OCI-LY1 (cell line): ENCODE measurements around the gene ZDHHC11.
"Not testable (repeated sequence)": the region's sequence is repeated elsewhere in the genome, so short reads cannot be mapped to it uniquely, and the experiment has no call there.

Experiments
- H2AFZ ChIP-seq: fragments of 200-600 bp; sonication (generic), shearing (Covaris generic); 2 replicates; pipeline ENCODE4 v1.6.0; 2014; ENCODE audit warnings: antibody characterized with exemption, mild to moderate bottlenecking, low read length
- H3F3A ChIP-seq: fragments of 200-600 bp; sonication (generic), shearing (Covaris generic); 2 replicates; pipeline ENCODE4 v1.6.0; 2014; ENCODE audit warnings: mild to moderate bottlenecking, antibody characterized with exemption, low read length, moderate library complexity; ENCODE audit not compliant: insufficient read depth
- H3K27ac ChIP-seq: fragments of 200-600 bp; sonication (generic); 2 replicates; pipeline ENCODE4 v1.5.1; 2014; ENCODE audit warnings: low read length, mixed run types, mild to moderate bottlenecking, low read depth; ENCODE audit not compliant: poor library complexity, severe bottlenecking
- H3K27me3 ChIP-seq: fragments of 200-600 bp; sonication (generic); 2 replicates; pipeline ENCODE4 v1.6.0; 2014; ENCODE audit warnings: antibody characterized with exemption, mild to moderate bottlenecking, low read length, moderate library complexity; ENCODE audit not compliant: insufficient read depth
- H3K36me3 ChIP-seq: fragments of 200-600 bp; sonication (generic); 2 replicates; pipeline ENCODE4 v1.6.1; 2014; ENCODE audit warnings: mild to moderate bottlenecking, antibody characterized with exemption, low read length, moderate library complexity, mixed read lengths; ENCODE audit not compliant: insufficient read depth
- H3K4me1 ChIP-seq: fragments of 200-600 bp; sonication (generic); 2 replicates; pipeline ENCODE4 v1.5.1; 2014; ENCODE audit warnings: mild to moderate bottlenecking, low read length, moderate library complexity; ENCODE audit not compliant: insufficient read depth, severe bottlenecking
- H3K4me2 ChIP-seq: fragments of 200-600 bp; sonication (generic), shearing (Covaris generic); 2 replicates; pipeline ENCODE4 v1.6.1; 2014; ENCODE audit warnings: low read length
- H3K4me3 ChIP-seq: fragments of 200-600 bp; sonication (generic); 2 replicates; pipeline ENCODE4 v1.5.1; 2014; ENCODE audit warnings: low read length, low read depth, mild to moderate bottlenecking, mixed read lengths; ENCODE audit not compliant: poor library complexity, severe bottlenecking
- H3K79me2 ChIP-seq: fragments of 200-600 bp; shearing (Covaris generic); 2 replicates; pipeline ENCODE4 v1.6.1; 2016; ENCODE audit warnings: mixed run types, low read length, mixed read lengths; ENCODE audit not compliant: insufficient read depth
- H3K9ac ChIP-seq: fragments of 200-600 bp; sonication (generic), shearing (Covaris generic); 2 replicates; pipeline ENCODE4 v1.6.1; 2014; ENCODE audit warnings: mild to moderate bottlenecking, low read length, mixed read lengths
- H3K9me2 ChIP-seq: fragments of 200-600 bp; sonication (generic), shearing (Covaris generic); 2 replicates; pipeline ENCODE4 v1.6.1; 2014; ENCODE audit warnings: low read depth, mild to moderate bottlenecking, low read length, mixed read lengths
- H3K9me3 ChIP-seq: fragments of 200-600 bp; shearing (Covaris generic); 2 replicates; pipeline ENCODE4 v1.6.1; 2014; ENCODE audit warnings: low read length, mixed read lengths
- H4K20me1 ChIP-seq: fragments of 200-600 bp; sonication (generic), shearing (Covaris generic); 2 replicates; pipeline ENCODE4 v1.6.0; 2016; ENCODE audit warnings: mild to moderate bottlenecking, low read length; ENCODE audit not compliant: insufficient read depth
- CTCF ChIP-seq: fragments of 200-600 bp; sonication (generic), shearing (Covaris generic); IDR thresholded peaks from 2 replicates; pipeline ENCODE4 v1.5.1; 2017; ENCODE audit warnings: mild to moderate bottlenecking, antibody characterized with exemption, low read length, moderate library complexity, mixed read lengths
- EZH2 ChIP-seq: fragments of 200-600 bp; sonication (generic), shearing (Covaris generic); IDR thresholded peaks from 2 replicates; pipeline ENCODE4 v1.8.0; 2017; ENCODE audit warnings: borderline replicate concordance, mixed run types, mild to moderate bottlenecking, antibody characterized with exemption, low read length, moderate library complexity, mixed read lengths

ZDHHC11 gene

GRCh38 chr5:882253-883183 lies 31.7 kb upstream of the ZDHHC11 start:
- Histone ChIP-seq H4K20me1 (no peaks in the 10 kb centered on the region), H3K27ac (no peak overlapping the region), H3K9me3 (no peaks in the 10 kb centered on the region), H3K4me2 (no peak overlapping the region), H3F3A (no peaks in the 10 kb centered on the region), H3K36me3 (peaks cover 77% of the 10 kb centered on the region), H3K9ac (no peak overlapping the region), H3K9me2 (no peaks in the 10 kb centered on the region), H2AFZ (no peak overlapping the region), H3K27me3 (no peaks in the 10 kb centered on the region), H3K79me2 (no peaks in the 10 kb centered on the region), H3K4me1 (no peaks in the 10 kb centered on the region), H3K4me3 (no peak overlapping the region)
- TF ChIP-seq CTCF (no peak), EZH2 (no peak)

DNA sequence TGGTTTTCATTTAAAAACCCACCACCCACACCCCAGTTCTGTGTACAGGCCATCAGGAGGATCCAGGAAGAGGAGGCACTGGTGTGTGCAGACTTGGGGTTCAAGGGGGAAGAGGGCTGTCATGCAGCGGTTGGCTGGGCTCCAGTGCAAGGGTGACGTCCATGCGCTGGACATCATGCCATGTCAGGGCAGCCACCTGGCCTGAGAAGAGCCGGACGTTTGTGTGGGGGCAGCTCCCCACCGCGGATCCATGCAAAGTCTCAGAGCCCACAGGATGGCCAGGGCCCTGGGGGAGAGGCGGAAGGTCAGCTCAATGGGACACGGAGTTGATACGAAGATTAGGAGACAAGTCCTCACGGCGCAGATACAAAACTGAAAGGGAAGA lies 30.8 kb upstream of the ZDHHC11 start:
- Histone ChIP-seq H3K36me3 (peaks cover 77% of the 10 kb centered on the region), H3K4me1 (no peaks in the 10 kb centered on the region), H3F3A (no peaks in the 10 kb centered on the region), H2AFZ (no peak overlapping the region), H4K20me1 (no peaks in the 10 kb centered on the region), H3K79me2 (no peaks in the 10 kb centered on the region), H3K4me2 (no peak overlapping the region), H3K27me3 (no peaks in the 10 kb centered on the region), H3K9ac (no peak overlapping the region), H3K9me3 (no peaks in the 10 kb centered on the region), H3K4me3 (no peak overlapping the region), H3K9me2 (no peaks in the 10 kb centered on the region), H3K27ac (no peak overlapping the region)
- no peak for TF ChIP-seq EZH2
- no peak for TF ChIP-seq CTCF

DNA sequence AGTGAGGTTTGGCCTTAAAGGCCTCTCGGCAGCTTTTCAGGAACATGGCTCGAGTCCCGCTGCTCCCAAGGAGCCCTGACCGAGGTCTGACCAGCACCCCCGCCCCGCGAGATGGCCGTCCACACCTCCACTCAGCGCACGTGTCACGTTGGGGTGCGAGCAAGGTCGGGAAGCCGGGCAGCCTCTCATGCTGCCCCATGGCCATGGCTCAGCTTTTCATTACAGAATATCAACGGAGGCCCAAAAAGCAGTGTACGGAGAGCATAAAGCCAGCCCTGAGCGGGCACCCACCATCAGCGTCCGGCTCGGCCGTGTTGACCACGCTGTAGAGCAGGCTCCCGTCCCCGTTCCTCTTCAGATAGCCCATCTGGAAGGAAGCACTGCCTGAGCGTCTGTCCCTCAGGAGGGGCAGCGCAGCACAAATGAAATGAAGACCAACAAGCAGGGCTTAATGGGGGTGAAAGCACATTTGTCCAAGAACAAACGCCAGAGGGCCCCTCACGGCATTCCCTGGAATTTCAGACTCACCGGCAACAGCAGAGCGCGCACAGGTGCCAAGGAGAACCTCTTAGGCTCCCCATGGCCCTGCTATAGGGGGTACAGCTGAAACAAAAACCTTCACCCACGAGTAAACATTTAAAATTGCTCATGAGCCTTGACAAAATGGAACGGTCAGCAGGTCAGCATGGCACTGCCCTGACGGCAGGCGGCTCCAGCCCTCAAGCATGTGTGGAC lies 30.2 kb upstream of the ZDHHC11 start:
- no peak overlapping the region for H3K4me3 ChIP-seq
- no peak overlapping the region for H3K27ac ChIP-seq
- TF ChIP-seq EZH2, result no peak
- no peak for TF ChIP-seq CTCF
- H3K27me3 ChIP-seq, result no peaks in the 10 kb centered on the region
- no peaks in the 10 kb centered on the region for H3K9me2 ChIP-seq
- H2AFZ ChIP-seq, result no peak overlapping the region
- no peaks in the 10 kb centered on the region for H3K4me1 ChIP-seq
- H3K4me2 ChIP-seq, result no peak overlapping the region
- H3K36me3 ChIP-seq, result peaks cover 76% of the 10 kb centered on the region
- no peak overlapping the region for H3K9ac ChIP-seq
- H3K79me2 ChIP-seq, result no peaks in the 10 kb centered on the region
- H4K20me1 ChIP-seq, result no peaks in the 10 kb centered on the region
- H3K9me3 ChIP-seq, result no peaks in the 10 kb centered on the region
- H3F3A ChIP-seq, result no peaks in the 10 kb centered on the region

DNA sequence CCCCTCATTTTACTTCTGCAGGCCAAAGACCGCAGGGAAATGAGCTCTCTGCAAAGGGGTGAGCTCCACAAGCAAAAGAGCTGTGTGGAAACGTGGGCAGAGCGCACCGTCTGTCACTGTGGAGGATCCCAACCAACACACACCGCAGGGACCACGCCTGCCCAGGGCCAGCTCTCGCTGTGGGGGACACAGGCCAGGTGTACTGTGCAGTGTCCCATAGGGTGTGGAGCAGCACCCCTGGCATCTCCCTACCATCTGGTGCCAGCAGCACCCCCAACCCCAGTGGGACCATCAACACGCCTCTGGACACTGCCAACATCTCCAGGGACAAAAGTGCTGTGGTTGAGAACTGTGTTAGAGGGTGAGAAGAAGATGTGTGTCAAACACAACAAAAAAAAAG lies 27.9 kb upstream of the ZDHHC11 start:
- not testable (repeated sequence) for H4K20me1 ChIP-seq, H3K79me2 ChIP-seq, H3K4me3 ChIP-seq, H2AFZ ChIP-seq, H3K27ac ChIP-seq, H3K4me1 ChIP-seq, H3K9ac ChIP-seq, H3K9me2 ChIP-seq, H3K4me2 ChIP-seq, H3K27me3 ChIP-seq, H3F3A ChIP-seq, H3K9me3 ChIP-seq
- H3K36me3 ChIP-seq, result peaks cover 74% of the 10 kb centered on the region
